IMR-90 (cell line): ENCODE data around the gene MDM1. TPM values are rescaled to one million over a fixed set of nuclear protein-coding genes. Genes with fewer than 3 reads are reported as not detected.

Experiments
- ATAC-seq: fragments of 200-7000 bp; cut with Tn5 transposase; 2 replicates; pipeline ENCODE4 v1.9.1; 2020; ENCODE audit warnings: low read depth, mild to moderate bottlenecking, moderate library complexity
- BruUV-seq: library from RNA; stranded (reverse); fragments of 400-500 nt; replicated peaks from 2 replicates; lab custom pipeline; 2021; lab: Mats Ljungman, UMichigan
- CTCF ChIA-PET: fragments of 300-600 bp; formaldehyde crosslinking; extraction: SDS; loops from one replicate; lab custom pipeline; 2021; ENCODE audit warnings: antibody characterized with exemption; lab: Yijun Ruan, JAX
- POLR2A ChIA-PET: fragments of 300-600 bp; sonication (Branson Sonifier 250); formaldehyde crosslinking; loops from one replicate; lab custom pipeline; 2022; ENCODE audit warnings: antibody characterized with exemption; ENCODE audit not compliant: unreplicated experiment; lab: Charles Lee
- DNase-seq: peaks from one replicate; pipeline ENCODE4 v3.0.0; 2013
- H2AFZ ChIP-seq: replicated peaks from 2 replicates; pipeline ENCODE3; 2013; ENCODE audit warnings: low read length, mild to moderate bottlenecking; ENCODE audit not compliant: poor library complexity
- H2AK5ac ChIP-seq: 2 replicates; pipeline ENCODE4 v1.6.1; 2013; ENCODE audit warnings: low read depth, low read length, inconsistent platforms
- H2AK9ac ChIP-seq: replicated peaks from 2 replicates; pipeline ENCODE3; 2013; ENCODE audit warnings: mild to moderate bottlenecking, low read depth, low read length, moderate library complexity; ENCODE audit not compliant: poor library complexity
- H2BK120ac ChIP-seq: 2 replicates; pipeline ENCODE4 v1.6.1; 2013; ENCODE audit warnings: low read depth, low read length, inconsistent platforms
- H2BK15ac ChIP-seq: 3 replicates; pipeline ENCODE4 v1.6.1; 2013; ENCODE audit warnings: low read depth, low read length, inconsistent platforms
- H2BK20ac ChIP-seq: 2 replicates; pipeline ENCODE4 v1.6.1; 2013; ENCODE audit warnings: low read depth, mild to moderate bottlenecking, inconsistent platforms, low read length, moderate library complexity
- H2BK5ac ChIP-seq: 2 replicates; pipeline ENCODE4 v1.6.1; 2013; ENCODE audit warnings: mild to moderate bottlenecking, low read depth, low read length, inconsistent platforms; ENCODE audit not compliant: poor library complexity, severe bottlenecking
- H3K14ac ChIP-seq: replicated peaks from 2 replicates; pipeline ENCODE4 v1.6.1; 2013; ENCODE audit warnings: low read depth, low read length, inconsistent platforms
- H3K18ac ChIP-seq: 2 replicates; pipeline ENCODE4 v1.6.1; 2013; ENCODE audit warnings: low read depth, low read length, control low read depth
- H3K23ac ChIP-seq: 2 replicates; pipeline ENCODE4 v1.6.1; 2013; ENCODE audit warnings: low read depth, low read length, inconsistent platforms
- H3K27ac ChIP-seq: 2 replicates; pipeline ENCODE4 v1.5.1; 2013; ENCODE audit warnings: mild to moderate bottlenecking, control low read depth, low read length; ENCODE audit not compliant: insufficient read depth
- H3K27me3 ChIP-seq: 2 replicates; pipeline ENCODE4 v1.6.1; 2013; ENCODE audit warnings: low read length; ENCODE audit not compliant: control insufficient read depth, insufficient read depth
- H3K36me3 ChIP-seq: 2 replicates; pipeline ENCODE4 v1.6.1; 2013; ENCODE audit warnings: low read length, mixed read lengths; ENCODE audit not compliant: control insufficient read depth, insufficient read depth
- H3K4ac ChIP-seq: 2 replicates; pipeline ENCODE4 v1.6.1; 2013; ENCODE audit warnings: low read depth, low read length, inconsistent platforms
- H3K4me1 ChIP-seq: 2 replicates; pipeline ENCODE4 v1.6.1; 2013; ENCODE audit warnings: low read length, mixed read lengths; ENCODE audit not compliant: control insufficient read depth, insufficient read depth
- H3K4me2 ChIP-seq: 2 replicates; pipeline ENCODE4 v1.6.1; 2013; ENCODE audit warnings: low read depth, mild to moderate bottlenecking, control low read depth, low read length, moderate library complexity
- H3K4me3 ChIP-seq: 2 replicates; pipeline ENCODE4 v1.5.1; 2013; ENCODE audit warnings: low read depth, mild to moderate bottlenecking, control low read depth, low read length, moderate library complexity; ENCODE audit not compliant: insufficient read depth
- H3K56ac ChIP-seq: 2 replicates; pipeline ENCODE4 v1.6.1; 2013; ENCODE audit warnings: low read length, inconsistent platforms; ENCODE audit not compliant: insufficient read depth; ENCODE audit errors: extremely low read depth
- H3K79me1 ChIP-seq, 2 experiments: 2 replicates each; pipeline ENCODE4 v1.6.1; 2013; ENCODE audit warnings: low read length in 2 of 2, inconsistent platforms in 1 of 2, low read depth in 1 of 2
- H3K9ac ChIP-seq: 2 replicates; pipeline ENCODE4 v1.6.1; 2013; ENCODE audit warnings: low read depth, low read length, control low read depth
- H3K9me1 ChIP-seq: 2 replicates; pipeline ENCODE4 v1.6.1; 2013; ENCODE audit warnings: low read length, inconsistent platforms; ENCODE audit not compliant: insufficient read depth
- H3K9me3 ChIP-seq: 2 replicates; pipeline ENCODE4 v1.6.1; 2013; ENCODE audit warnings: low read length; ENCODE audit not compliant: control insufficient read depth, insufficient read depth
- H4K20me1 ChIP-seq: 2 replicates; pipeline ENCODE4 v1.6.1; 2013; ENCODE audit warnings: low read length, inconsistent platforms; ENCODE audit not compliant: insufficient read depth
- H4K5ac ChIP-seq: 2 replicates; pipeline ENCODE4 v1.6.1; 2013; ENCODE audit warnings: mild to moderate bottlenecking, low read depth, low read length, control low read depth
- H4K8ac ChIP-seq, 2 experiments: 2 replicates each; pipeline ENCODE4 v1.6.1; 2013; ENCODE audit warnings: low read depth in 2 of 2, low read length in 2 of 2, control low read depth in 1 of 2, inconsistent platforms in 1 of 2
- H4K91ac ChIP-seq: 2 replicates; pipeline ENCODE4 v1.6.1; 2013; ENCODE audit warnings: low read depth, low read length, inconsistent platforms; ENCODE audit not compliant: insufficient read depth
- BHLHE40 ChIP-seq: fragments of 150-350 bp; IDR thresholded peaks from 2 replicates; pipeline ENCODE4 v1.6.1; 2016; ENCODE audit warnings: mild to moderate bottlenecking, low read depth, low read length
- CEBPB ChIP-seq: IDR thresholded peaks from 2 replicates; pipeline ENCODE4 v1.6.1; 2012; ENCODE audit warnings: low read depth, low read length, improper control_type of control experiment
- CHD1 ChIP-seq: IDR thresholded peaks from 2 replicates; pipeline ENCODE4 v1.6.1; 2012; ENCODE audit warnings: low read depth, low read length, improper control_type of control experiment
- FOS ChIP-seq: fragments of 150-350 bp; IDR thresholded peaks from 2 replicates; pipeline ENCODE4 v1.6.1; 2016; ENCODE audit warnings: low read depth, low read length
- MAFK ChIP-seq: IDR thresholded peaks from 2 replicates; pipeline ENCODE4 v1.6.1; 2012; ENCODE audit warnings: low read depth, low read length, improper control_type of control experiment
- NFE2L2 ChIP-seq: fragments of 150-350 bp; IDR thresholded peaks from 2 replicates; pipeline ENCODE4 v1.6.1; 2016; ENCODE audit warnings: low read depth, mild to moderate bottlenecking, low read length
- POLR2A ChIP-seq: IDR thresholded peaks from 2 replicates; pipeline ENCODE4 v1.6.1; 2012; ENCODE audit warnings: mild to moderate bottlenecking, low read depth, low read length
- RAD21 ChIP-seq: IDR thresholded peaks from 2 replicates; pipeline ENCODE4 v1.6.1; 2012; ENCODE audit warnings: low read length, improper control_type of control experiment
- WGBS, 2 experiments: methylation state at CpG; one replicate each; pipeline versions ENCODE4 v1.1.5 to v1.1.7; 2013; ENCODE audit warnings: missing lambda C conversion rate in 2 of 2; ENCODE audit not compliant: insufficient read length in 1 of 2; ENCODE audit errors: extremely low coverage in 2 of 2; 5-methylcytosine and 5-hydroxymethylcytosine counted together
- dilution Hi-C: fragments of 300-500 bp; cut with HindIII; formaldehyde crosslinking; loops from one replicate; pipeline ENCODE4 v1.14.3; 2018; ENCODE audit warnings: low sequenced_read_pairs; ENCODE audit not compliant: unreplicated experiment
- in situ Hi-C: fragments of 300-500 bp; cut with MboI; formaldehyde crosslinking; loops from 3 replicates; pipeline ENCODE4 v1.14.3; 2019; ENCODE audit warnings: low sequenced_read_pairs, inconsistent platforms, mixed read lengths
- intact Hi-C: fragments of 100-400 bp; cut with micrococcal nuclease; formaldehyde crosslinking; loops from 2 replicates; pipeline ENCODE4 v1.10.0; 2022
- polyA plus RNA-seq, 3 experiments: library from polyadenylated mRNA; depleted of rRNA; stranded (reverse); fragments of >200 nt; gene quantifications; 2 replicates each; pipeline ENCODE4 v1.2.3, GENCODE V29; 2012; ENCODE audit warnings: low replicate concordance in 1 of 3
- total RNA-seq: library from RNA; depleted of rRNA; stranded (reverse); fragments of >200 nt; gene quantifications from 2 replicates; pipeline ENCODE4 v1.2.3, GENCODE V29; 2012
- TF ChIP-seq, protein P1 (sequence below): conservative IDR thresholded peaks from 2 replicates; pipeline ENCODE4 v1.5.1; 2012; ENCODE audit warnings: mild to moderate bottlenecking, low read depth, low read length, improper control_type of control experiment

MDM1 gene
- total and polyA plus RNA-seq, 2 of the 4 experiments (the other 2 are of a cell fraction) = 5.6 to 5.7 TPM

DNA sequence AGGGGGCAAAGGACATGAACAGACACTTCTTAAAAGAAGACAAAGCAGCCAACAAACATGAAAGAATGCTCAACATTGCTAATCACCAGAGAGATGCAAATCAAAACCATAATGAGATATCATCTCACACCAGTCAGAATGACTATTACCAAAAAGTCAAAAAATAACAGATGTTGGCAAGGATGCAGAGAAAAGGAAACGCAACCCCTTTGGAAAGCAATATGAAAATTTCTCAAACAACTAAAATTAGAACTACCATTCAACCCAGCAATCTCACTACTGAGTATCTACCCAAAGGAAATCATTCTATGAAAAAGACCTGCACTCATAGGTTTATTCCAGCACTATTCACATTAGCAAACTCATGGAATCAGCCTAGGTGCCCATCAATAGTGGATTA is 25.6 kb downstream of the MDM1 start:
- peaks cover 8% of the 10 kb centered on the region; the same call in 1 of the 2 replicates for H3K36me3 ChIP-seq
- intact Hi-C loops (no loop called here), dilution Hi-C loops (loop anchor here (25.0 kb wide), 1 partner anchor 94 kb away; no protein-coding TSS in a partner anchor), in situ Hi-C loops (no loop called here)
- H3K18ac ChIP-seq = no peak overlapping the region
- H4K91ac ChIP-seq = no peak overlapping the region
- no peak overlapping the region for H3K56ac ChIP-seq
- no peak overlapping the region for H4K5ac ChIP-seq
- no peak overlapping the region for H3K23ac ChIP-seq
- H3K27ac ChIP-seq = no peak overlapping the region
- H2BK15ac ChIP-seq = no peak overlapping the region
- H3K14ac ChIP-seq = no peak overlapping the region
- H2BK20ac ChIP-seq = no peak overlapping the region
- no peak overlapping the region for H2BK120ac ChIP-seq
- H3K4me1 ChIP-seq = peaks cover 5% of the 10 kb centered on the region
- no peaks in the 10 kb centered on the region for H4K20me1 ChIP-seq
- no peak for DNase-seq
- peaks cover 8% of the 10 kb centered on the region for H3K9me1 ChIP-seq
- H3K9ac ChIP-seq = no peak overlapping the region
- no peak overlapping the region for H3K4me3 ChIP-seq
- WGBS, 2 experiments = no CpG with 5 or more reads among the region's 1 CpG
- no peak overlapping the region for H3K4me2 ChIP-seq
- TF ChIP-seq FOS (no peak), NFE2L2 (no peak), BHLHE40 (no peak), MAFK (no peak), CHD1 (no peak), RAD21 (no peak), POLR2A (no peak), CEBPB (no peak)
- TF ChIP-seq, protein P1, sequence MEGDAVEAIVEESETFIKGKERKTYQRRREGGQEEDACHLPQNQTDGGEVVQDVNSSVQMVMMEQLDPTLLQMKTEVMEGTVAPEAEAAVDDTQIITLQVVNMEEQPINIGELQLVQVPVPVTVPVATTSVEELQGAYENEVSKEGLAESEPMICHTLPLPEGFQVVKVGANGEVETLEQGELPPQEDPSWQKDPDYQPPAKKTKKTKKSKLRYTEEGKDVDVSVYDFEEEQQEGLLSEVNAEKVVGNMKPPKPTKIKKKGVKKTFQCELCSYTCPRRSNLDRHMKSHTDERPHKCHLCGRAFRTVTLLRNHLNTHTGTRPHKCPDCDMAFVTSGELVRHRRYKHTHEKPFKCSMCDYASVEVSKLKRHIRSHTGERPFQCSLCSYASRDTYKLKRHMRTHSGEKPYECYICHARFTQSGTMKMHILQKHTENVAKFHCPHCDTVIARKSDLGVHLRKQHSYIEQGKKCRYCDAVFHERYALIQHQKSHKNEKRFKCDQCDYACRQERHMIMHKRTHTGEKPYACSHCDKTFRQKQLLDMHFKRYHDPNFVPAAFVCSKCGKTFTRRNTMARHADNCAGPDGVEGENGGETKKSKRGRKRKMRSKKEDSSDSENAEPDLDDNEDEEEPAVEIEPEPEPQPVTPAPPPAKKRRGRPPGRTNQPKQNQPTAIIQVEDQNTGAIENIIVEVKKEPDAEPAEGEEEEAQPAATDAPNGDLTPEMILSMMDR = no peak
- no TSS peak for BruUV-seq
- no peak overlapping the region for H3K4ac ChIP-seq
- H3K79me1 ChIP-seq = 0 out of 4 replicates have a peak, but pooled peaks cover 0 to 3% of the 10 kb centered on the region in 2 experiments
- POLR2A ChIA-PET = no interaction called here
- no peaks in the 10 kb centered on the region for H3K9me3 ChIP-seq
- CTCF ChIA-PET = no interaction called here
- no peak overlapping the region for H2AFZ ChIP-seq
- H2AK9ac ChIP-seq = no peak overlapping the region
- no peak overlapping the region for H2BK5ac ChIP-seq
- no peak for ATAC-seq
- no peaks in the 10 kb centered on the region for H3K27me3 ChIP-seq
- H2AK5ac ChIP-seq = no peak overlapping the region
- no peak overlapping the region for H4K8ac ChIP-seq
